ENCODE results near the gene USP17L21. TPM values are rescaled to one million over a fixed set of nuclear protein-coding genes. Genes with fewer than 3 reads are reported as not detected.

USP17L21 gene
- total RNA-seq, 1 experiment from 2014 or later: not detected

Other genes with a start within 250 kb of the USP17L21 start
- gene FAM90A26, start 92.5 kb upstream of the USP17L21 start, total RNA-seq (2021): not detected in 2 replicates
- not detected in 2 replicates for gene USP17L10, start 52.2 kb upstream of the USP17L21 start, total RNA-seq (2021)
- gene USP17L11, start 47.5 kb upstream of the USP17L21 start, total RNA-seq (2021): 0.24 TPM in 1 of 2 replicates, not detected in the other
- not detected in 2 replicates for gene USP17L12, start 42.7 kb upstream of the USP17L21 start, total RNA-seq (2021)
- gene USP17L13, start 38.0 kb upstream of the USP17L21 start, total RNA-seq (2021): not detected in 2 replicates
- gene USP17L15, start 28.5 kb upstream of the USP17L21 start, total RNA-seq (2021): not detected in 2 replicates
- gene USP17L17, start 19.0 kb upstream of the USP17L21 start, total RNA-seq (2021): not detected in 2 replicates
- gene USP17L18, start 14.2 kb upstream of the USP17L21 start, total RNA-seq (2021): not detected in 2 replicates
- gene USP17L19, start 9.5 kb upstream of the USP17L21 start, total RNA-seq (2021): not detected in 2 replicates
- not detected in 2 replicates for gene USP17L20, start 4.7 kb upstream of the USP17L21 start, total RNA-seq (2021)
- gene USP17L22, start 4.7 kb downstream of the USP17L21 start, total RNA-seq (2021): not detected in 2 replicates
- gene USP17L24, start 62.3 kb downstream of the USP17L21 start, total RNA-seq (2021): not detected in 2 replicates
- gene USP17L25, start 67.0 kb downstream of the USP17L21 start, total RNA-seq (2021): not detected in 2 replicates
- not detected in 2 replicates for gene USP17L26, start 71.8 kb downstream of the USP17L21 start, total RNA-seq (2021)
- gene USP17L5, start 76.5 kb downstream of the USP17L21 start, total RNA-seq (2021): not detected in 2 replicates
- not detected in 2 replicates for gene USP17L27, start 81.3 kb downstream of the USP17L21 start, total RNA-seq (2021)
- not detected in 2 replicates for gene USP17L28, start 86.0 kb downstream of the USP17L21 start, total RNA-seq (2021)
- not detected in 2 replicates for gene USP17L29, start 90.8 kb downstream of the USP17L21 start, total RNA-seq (2021)
- not detected in 2 replicates for gene USP17L30, start 100.3 kb downstream of the USP17L21 start, total RNA-seq (2021)
- not detected in 2 replicates for gene DEFB131A, start 181.5 kb downstream of the USP17L21 start, total RNA-seq (2021)

Data from A673 (cell line).